H9 (cell line): ENCODE data around the gene TRIM22. TPM values are rescaled to one million over a fixed set of nuclear protein-coding genes. Genes with fewer than 3 reads are reported as not detected.

Experiments used
- DNase-seq: peaks from one replicate; pipeline ENCODE4 v3.0.0-alpha.2; 2017
- H2AFZ ChIP-seq: one replicate; pipeline ENCODE4 v1.6.1; 2013; ENCODE audit warnings: mild to moderate bottlenecking, low read length, control low read depth, moderate library complexity
- H2AK5ac ChIP-seq: 2 replicates; pipeline ENCODE4 v1.6.1; 2013; ENCODE audit warnings: low read length, control low read depth, mixed read lengths; ENCODE audit not compliant: insufficient read length
- H2BK120ac ChIP-seq: one replicate; pipeline ENCODE4 v1.6.1; 2013; ENCODE audit warnings: low read depth, mild to moderate bottlenecking, low read length, control low read depth, inconsistent platforms; ENCODE audit not compliant: poor library complexity, severe bottlenecking
- H2BK12ac ChIP-seq: 2 replicates; pipeline ENCODE4 v1.6.1; 2013; ENCODE audit warnings: low read length, control low read depth, mixed read lengths, low read depth; ENCODE audit not compliant: insufficient read length
- H2BK15ac ChIP-seq: 2 replicates; pipeline ENCODE4 v1.6.1; 2013; ENCODE audit warnings: low read depth, low read length, control low read depth
- H2BK20ac ChIP-seq: one replicate; pipeline ENCODE4 v1.6.1; 2013; ENCODE audit warnings: low read depth, mild to moderate bottlenecking, low read length, control low read depth, inconsistent platforms; ENCODE audit not compliant: poor library complexity, severe bottlenecking
- H2BK5ac ChIP-seq: 2 replicates; pipeline ENCODE4 v1.6.1; 2013; ENCODE audit warnings: low read length, control low read depth, mixed read lengths; ENCODE audit not compliant: insufficient read length
- H3K14ac ChIP-seq: 2 replicates; pipeline ENCODE4 v1.6.1; 2013; ENCODE audit warnings: low read length, control low read depth; ENCODE audit not compliant: insufficient read depth
- H3K18ac ChIP-seq: 2 replicates; pipeline ENCODE4 v1.6.1; 2013; ENCODE audit warnings: low read depth, mild to moderate bottlenecking, mixed read lengths, low read length, control low read depth; ENCODE audit not compliant: insufficient read length
- H3K23ac ChIP-seq: 2 replicates; pipeline ENCODE4 v1.6.1; 2013; ENCODE audit warnings: low read length, control low read depth, mixed read lengths, low read depth; ENCODE audit not compliant: insufficient read length
- H3K23me2 ChIP-seq: 2 replicates; pipeline ENCODE4 v1.6.1; 2013; ENCODE audit warnings: low read depth, mild to moderate bottlenecking, mixed read lengths, low read length, control low read depth; ENCODE audit not compliant: insufficient read length, poor library complexity, severe bottlenecking
- H3K27ac ChIP-seq: 2 replicates; pipeline ENCODE4 v1.5.1; 2013; ENCODE audit warnings: low read length, control low read depth, mixed read lengths, low read depth; ENCODE audit not compliant: insufficient read length
- H3K27me3 ChIP-seq: 2 replicates; pipeline ENCODE4 v1.6.1; 2013; ENCODE audit warnings: low read length, control low read depth, inconsistent platforms; ENCODE audit not compliant: insufficient read depth
- H3K4ac ChIP-seq: 2 replicates; pipeline ENCODE4 v1.6.1; 2013; ENCODE audit warnings: low read depth, mild to moderate bottlenecking, control low read depth, inconsistent platforms, low read length, moderate library complexity
- H3K4me1 ChIP-seq: 2 replicates; pipeline ENCODE4 v1.6.1; 2013; ENCODE audit warnings: low read length, control low read depth, inconsistent platforms; ENCODE audit not compliant: insufficient read depth
- H3K4me2 ChIP-seq: 2 replicates; pipeline ENCODE4 v1.6.1; 2013; ENCODE audit warnings: low read length, control low read depth, mixed read lengths; ENCODE audit not compliant: insufficient read length, insufficient read depth
- H3K56ac ChIP-seq: 2 replicates; pipeline ENCODE4 v1.6.1; 2013; ENCODE audit warnings: low read depth, mild to moderate bottlenecking, mixed read lengths, low read length, control low read depth; ENCODE audit not compliant: insufficient read length
- H3K79me1 ChIP-seq: 2 replicates; pipeline ENCODE4 v1.6.1; 2013; ENCODE audit warnings: low read depth, mild to moderate bottlenecking, moderate library complexity, low read length, control low read depth, inconsistent platforms; ENCODE audit not compliant: insufficient read depth, poor library complexity, severe bottlenecking
- H3K79me2 ChIP-seq: 2 replicates; pipeline ENCODE4 v1.6.1; 2013; ENCODE audit warnings: low read length, control low read depth, inconsistent platforms; ENCODE audit not compliant: insufficient read depth
- H3K9ac ChIP-seq: 2 replicates; pipeline ENCODE4 v1.6.1; 2013; ENCODE audit warnings: low read length, control low read depth, mixed read lengths; ENCODE audit not compliant: insufficient read length; ENCODE audit errors: extremely low read depth
- H3K9me3 ChIP-seq: one replicate; pipeline ENCODE4 v1.6.1; 2013; ENCODE audit warnings: low read depth, low read length, inconsistent platforms; ENCODE audit not compliant: control insufficient read depth
- H3T11ph ChIP-seq: one replicate; pipeline ENCODE4 v1.6.1; 2013; ENCODE audit warnings: mild to moderate bottlenecking, low read length, control low read depth, inconsistent platforms
- H4K20me1 ChIP-seq: one replicate; pipeline ENCODE4 v1.6.1; 2013; ENCODE audit not compliant: control insufficient read depth, insufficient read length, insufficient read depth
- H4K5ac ChIP-seq: 2 replicates; pipeline ENCODE4 v1.6.1; 2013; ENCODE audit warnings: low read depth, mild to moderate bottlenecking, mixed read lengths, low read length, control low read depth; ENCODE audit not compliant: insufficient read length
- H4K8ac ChIP-seq: replicated peaks from 2 replicates; pipeline ENCODE4 v1.6.1; 2013; ENCODE audit warnings: low read length, control low read depth, mixed read lengths, low read depth; ENCODE audit not compliant: insufficient read length
- H4K91ac ChIP-seq: 2 replicates; pipeline ENCODE4 v1.6.1; 2013; ENCODE audit warnings: low read depth, mild to moderate bottlenecking, moderate library complexity, mixed read lengths, low read length, control low read depth; ENCODE audit not compliant: insufficient read length
- H3K27ac Mint-ChIP-seq, 3 experiments: 2 replicates in 2 of 3; 3 replicates in 1 of 3; pipeline ENCODE4 v1.8.0; 2020 to 2021; ENCODE audit warnings: mixed read lengths in 3 of 3, mild to moderate bottlenecking in 1 of 3, moderate library complexity in 1 of 3
- H3K27me3 Mint-ChIP-seq: 2 replicates; pipeline ENCODE4 v1.8.0; 2021; ENCODE audit warnings: low read depth, mild to moderate bottlenecking, moderate library complexity, mixed read lengths
- H3K36me3 Mint-ChIP-seq, 3 experiments: 2 replicates in 2 of 3; 3 replicates in 1 of 3; pipeline ENCODE4 v1.8.0; 2020 to 2021; ENCODE audit warnings: low read depth in 3 of 3, mixed read lengths in 3 of 3; ENCODE audit not compliant: insufficient read depth in 1 of 3
- H3K4me1 Mint-ChIP-seq, 2 experiments: 2 replicates each; pipeline ENCODE4 v1.8.0; 2020; ENCODE audit warnings: mixed read lengths in 2 of 2
- H3K4me3 Mint-ChIP-seq, 2 experiments: 2 replicates in 1 of 2; 3 replicates in 1 of 2; pipeline ENCODE4 v1.8.0; 2020 to 2021; ENCODE audit warnings: mild to moderate bottlenecking in 2 of 2, mixed read lengths in 2 of 2, moderate library complexity in 1 of 2
- H3K9me3 Mint-ChIP-seq, 2 experiments: 2 replicates in 1 of 2; 3 replicates in 1 of 2; pipeline ENCODE4 v1.8.0; 2020; ENCODE audit warnings: mild to moderate bottlenecking in 2 of 2, mixed read lengths in 2 of 2, moderate library complexity in 1 of 2
- CTCF ChIP-seq: fragments of 200-600 bp; sonication (generic); conservative IDR thresholded peaks from 3 replicates; pipeline ENCODE4 v1.8.0; 2021; ENCODE audit warnings: antibody characterized with exemption, mild to moderate bottlenecking
- WGBS: extraction: QIAGEN DNeasy Blood & Tissue Kit; methylation state at CpG from one replicate; pipeline ENCODE4 v1.1.7; 2013; ENCODE audit warnings: missing lambda C conversion rate, low lambda C conversion rate, mixed read lengths; ENCODE audit not compliant: insufficient read length; ENCODE audit errors: extremely low coverage; 5-methylcytosine and 5-hydroxymethylcytosine counted together
- total RNA-seq: library from RNA; stranded (reverse); gene quantifications from 2 replicates; pipeline ENCODE4 v1.2.1, GENCODE V29; 2021

Gene TRIM22
- total RNA-seq, 1 experiment from 2014 or later = 78.6 TPM

- H2BK20ac ChIP-seq = no peak overlapping the region
- H3K27me3 ChIP-seq = no peaks in the 10 kb centered on the region
- no peak overlapping the region for H4K91ac ChIP-seq
- H2BK15ac ChIP-seq = no peak overlapping the region
- no peaks in the 10 kb centered on the region for H3K9me3 ChIP-seq
- WGBS = no CpG with 5 or more reads among the region's 4 CpGs
- H3K4ac ChIP-seq = no peak overlapping the region
- H3K18ac ChIP-seq = no peak overlapping the region
- no peak overlapping the region for H3K4me2 ChIP-seq
- no peaks in the 10 kb centered on the region for H3K23me2 ChIP-seq
- H3K14ac ChIP-seq = no peak overlapping the region
- Mint-ChIP-seq H3K9me3 (peaks cover 0 to 3% of the 10 kb centered on the region in 2 experiments; a peak in 2 of 5 replicates), H3K4me1 (no peaks in the 10 kb centered on the region), H3K4me3 (no peak overlapping the region), H3K36me3 (peaks cover 25 to 55% (median 31%) of the 10 kb centered on the region in 3 experiments), H3K27me3 (no peaks in the 10 kb centered on the region), H3K27ac (no peak overlapping the region; a peak in 1 of 7 replicates)
- no peak overlapping the region for H2AK5ac ChIP-seq
- no peak overlapping the region for H3K9ac ChIP-seq
- H2BK5ac ChIP-seq = no peak overlapping the region
- H3K27ac ChIP-seq = no peak overlapping the region
- H3T11ph ChIP-seq = no peak overlapping the region
- no peak overlapping the region for H4K5ac ChIP-seq
- H3K56ac ChIP-seq = no peak overlapping the region
- TF ChIP-seq CTCF = no peak
- H3K79me1 ChIP-seq = no peaks in the 10 kb centered on the region
- H2BK120ac ChIP-seq = no peak overlapping the region
- no peaks in the 10 kb centered on the region for H4K20me1 ChIP-seq
- no peak overlapping the region for H2AFZ ChIP-seq
- DNase-seq = no peak
- no peak overlapping the region for H2BK12ac ChIP-seq
- H3K4me1 ChIP-seq = no peaks in the 10 kb centered on the region
- H3K23ac ChIP-seq = no peak overlapping the region
- no peak overlapping the region for H4K8ac ChIP-seq
- H3K79me2 ChIP-seq = no peaks in the 10 kb centered on the region
These were observed 15.2 kb upstream of the TRIM22 start for GRCh38 chr11:5674391-5674790.
